Pancreas (tissue), 10 donors: ENCODE results near the gene CASZ1. TPM values are rescaled to one million over a fixed set of nuclear protein-coding genes. Genes with fewer than 3 reads are reported as not detected.

ENCODE experiments used
- ATAC-seq, 4 donors: fragments of 200-7000 bp; cut with Tn5 transposase; one replicate each; pipeline versions ENCODE4 v1.8.0 to v1.9.1; 2020; ENCODE audit warnings: mild to moderate bottlenecking in 4 of 4, moderate library complexity in 4 of 4
- DNase-seq, 6 donors: peaks; one replicate each; pipeline ENCODE4 v3.0.0-alpha.2; 2020
- FAIRE-seq: peaks from 2 replicates; lab custom pipeline; 2012; peaks lifted over from hg19 to GRCh38; lab: Jason Lieb, UNC
- H3K27ac ChIP-seq, 4 donors: fragments of 200-600 bp; sonication (generic); 1 replicate in 3 of 4; 2 replicates in 1 of 4; pipeline versions ENCODE4 v1.5.0 to v1.8.0; 2020
- H3K27me3 ChIP-seq, 4 donors: fragments of 200-600 bp; one replicate each; pipeline ENCODE4 v1.8.0; 2021
- H3K36me3 ChIP-seq, 3 donors: fragments of 200-600 bp; sonication (generic) in 1 of 3; one replicate each; pipeline versions ENCODE4 v1.5.0 to v1.8.0; 2020 to 2021
- H3K4me1 ChIP-seq, 3 donors: fragments of 200-600 bp; one replicate each; pipeline ENCODE4 v1.8.0; 2021
- H3K4me3 ChIP-seq, 4 donors: fragments of 200-600 bp; sonication (generic) in 2 of 4; one replicate each; pipeline versions ENCODE4 v1.5.0 to v1.8.0; 2020 to 2021
- H3K9me3 ChIP-seq, 4 donors: fragments of 200-600 bp; one replicate each; pipeline ENCODE4 v1.8.0; 2021
- CTCF ChIP-seq, 4 donors: fragments of 200-600 bp; sonication (generic) in 3 of 4; IDR thresholded peaks; one replicate each; pipeline versions ENCODE4 v1.5.0 to v1.8.0; 2021; ENCODE audit warnings: antibody characterized with exemption in 4 of 4
- WGBS, 2 donors: extraction: QIAGEN DNeasy Blood & Tissue Kit; methylation state at CpG; one replicate each; pipeline ENCODE4 v1.1.7; 2013; 5-methylcytosine and 5-hydroxymethylcytosine counted together
- intact Hi-C, 3 donors: fragments of 100-400 bp; cut with DNase I; formaldehyde crosslinking; loops; one replicate each; pipeline versions ENCODE4 v1.11.1 to v1.14.2; 2022
- polyA plus RNA-seq, 2 donors: library from polyadenylated mRNA; stranded (reverse); fragments of 200-250 nt; gene quantifications; one replicate each; pipeline ENCODE4 v1.2.3, GENCODE V29; 2013
- total RNA-seq, 6 donors: library from RNA; stranded (reverse); fragmentation: NEBNext Ultra II Directional in 4 of 6; extraction: Animal tissue kit (Norgen Biotek cat#: 25700) in 4 of 6; gene quantifications; one replicate each; pipeline versions ENCODE4 v1.2.1 to v1.2.4, GENCODE V29; 2021 to 2023
- donor health status: healthy with polysubstance abuse.
- donor health status: DM: no; HTN: no; CAD: no; lungs with moderate emphysema.
- donor health status: DM: no; HTN: no; CAD: no.
- donor health status: control.
- donor health status: control.
- donor health status: Bipolar disorder and iron deficiency.
- donor health status: DM: yes; HTN: yes; CAD: no.
- donor health status: DM: no; HTN: no; CAD: no.
- donor health status: DM: no; HTN: no; CAD: no.
- donor health status: DM: yes; HTN: yes; CAD: no.

CASZ1 gene
- total and polyA plus RNA-seq, 8 donors, result 6.7 to 18.9 (median 13.8) TPM

GRCh38 chr1:10607228-10607627, 189.2 kb downstream of the CASZ1 start:
- DNase-seq (no peak), FAIRE-seq (no peak), ATAC-seq (no peak)
- no peak for TF ChIP-seq CTCF (IDR thresholded peaks at IDR 0.05)
- Histone ChIP-seq H3K4me3 (no peak overlapping the region), H3K4me1 (no peaks in the 10 kb centered on the region), H3K9me3 (no peaks in the 10 kb centered on the region), H3K36me3 (no peaks in the 10 kb centered on the region), H3K27me3 (no peaks in the 10 kb centered on the region), H3K27ac (no peak overlapping the region)
- WGBS, 2 donors, result 89 to 90% methylated on average over 3 of the region's 3 CpGs
- intact Hi-C loops, result no loop called here

- intact Hi-C loops, result no loop called here
- TF ChIP-seq CTCF (IDR thresholded peaks at IDR 0.05), result no peak
- no peak for FAIRE-seq
- Histone ChIP-seq H3K27me3 (no peaks in the 10 kb centered on the region), H3K27ac (no peak overlapping the region), H3K9me3 (no peaks in the 10 kb centered on the region), H3K36me3 (no peaks in the 10 kb centered on the region), H3K4me1 (no peaks in the 10 kb centered on the region), H3K4me3 (no peak overlapping the region)
- 93 to 96% methylated on average over 7 of the region's 7 CpGs for WGBS, 2 donors
- DNase-seq, result no peak
- ATAC-seq, result no peak
Measured at GRCh38 chr1:10606064-10606463, 190.4 kb downstream of the CASZ1 start.

- no peak for FAIRE-seq
- no peak overlapping the region for H3K27ac ChIP-seq
- intact Hi-C loops, result no loop called here
- no peaks in the 10 kb centered on the region for H3K9me3 ChIP-seq
- no peak for ATAC-seq
- H3K36me3 ChIP-seq, result no peaks in the 10 kb centered on the region
- WGBS, 2 donors, result 96% methylated on average over 7 of the region's 7 CpGs
- no peak for DNase-seq
- no peaks in the 10 kb centered on the region for H3K27me3 ChIP-seq
- no peak for TF ChIP-seq CTCF (IDR thresholded peaks at IDR 0.05)
- no peaks in the 10 kb centered on the region for H3K4me1 ChIP-seq
- H3K4me3 ChIP-seq, result no peak overlapping the region
Measured at GRCh38 chr1:10604966-10605365, 191.5 kb downstream of the CASZ1 start.

GRCh38 chr1:10602936-10603335, 193.5 kb downstream of the CASZ1 start:
- DNase-seq, result no peak
- ATAC-seq, result peak in 3 of 4 donors; percentile 20 to 67 (median 25)
- intact Hi-C loops, result no loop called here
- WGBS, 2 donors, result 28 to 32% methylated on average over 3 of the region's 3 CpGs
- Histone ChIP-seq H3K4me3 (no peak overlapping the region), H3K36me3 (no peaks in the 10 kb centered on the region), H3K27me3 (no peaks in the 10 kb centered on the region), H3K27ac (no peak overlapping the region), H3K9me3 (no peaks in the 10 kb centered on the region), H3K4me1 (peaks cover 5 to 8% (median 5%) of the 10 kb centered on the region in 3 donors)
- FAIRE-seq, result no peak
- no peak for TF ChIP-seq CTCF (IDR thresholded peaks at IDR 0.05)

GRCh38 chr1:10601342-10602070, 194.9 kb downstream of the CASZ1 start:
- no peak overlapping the region for H3K4me3 ChIP-seq
- peaks cover 5 to 8% (median 5%) of the 10 kb centered on the region in 3 donors for H3K4me1 ChIP-seq
- H3K9me3 ChIP-seq, result no peaks in the 10 kb centered on the region
- H3K27me3 ChIP-seq, result no peaks in the 10 kb centered on the region
- DNase-seq, result no peak
- intact Hi-C loops, result no loop called here
- H3K36me3 ChIP-seq, result no peaks in the 10 kb centered on the region
- 78 to 81% methylated on average over 6 of the region's 6 CpGs for WGBS, 2 donors
- peak in 1 of 4 donors; percentile 26 for ATAC-seq
- no peak for TF ChIP-seq CTCF (IDR thresholded peaks at IDR 0.05)
- FAIRE-seq, result no peak
- no peak overlapping the region for H3K27ac ChIP-seq
